ENCODE data around the gene TSPEAR.

Gene TSPEAR

GRCh38 chr21:44497703-44498126, 213.7 kb downstream of the TSPEAR start:
- no peaks in the 10 kb centered on the region for H3K4me1 ChIP-seq (ENCODE audit: control insufficient read depth in 1 of 2, insufficient read depth in 1 of 2, low read depth in 1 of 2, low read length in 1 of 2)
- H3K27ac ChIP-seq, result no peak overlapping the region
- no peak for TF ChIP-seq CTCF (IDR thresholded peaks at IDR 0.05)
- H3K4me3 ChIP-seq (ENCODE audit: low read depth in 1 of 2, low read length in 1 of 2), result no peak overlapping the region
- H3K36me3 ChIP-seq, result no peaks in the 10 kb centered on the region
- H3K27me3 ChIP-seq, result peaks cover 26% of the 10 kb centered on the region
- H3K9me3 ChIP-seq, result peaks cover 3% of the 10 kb centered on the region

GRCh38 chr21:44496564-44497550, 214.5 kb downstream of the TSPEAR start:
- H3K4me3 ChIP-seq (ENCODE audit: low read depth in 1 of 2, low read length in 1 of 2), result no peak overlapping the region
- no peaks in the 10 kb centered on the region for H3K36me3 ChIP-seq
- peaks cover 3% of the 10 kb centered on the region for H3K9me3 ChIP-seq
- H3K4me1 ChIP-seq (ENCODE audit: control insufficient read depth in 1 of 2, insufficient read depth in 1 of 2, low read depth in 1 of 2, low read length in 1 of 2), result no peaks in the 10 kb centered on the region
- no peak for TF ChIP-seq CTCF (IDR thresholded peaks at IDR 0.05)
- no peak overlapping the region for H3K27ac ChIP-seq
- H3K27me3 ChIP-seq, result peaks cover 25% of the 10 kb centered on the region

GRCh38 chr21:44495611-44496563, 215.5 kb downstream of the TSPEAR start:
- no peak for TF ChIP-seq CTCF (IDR thresholded peaks at IDR 0.05)
- Histone ChIP-seq H3K27ac (no peak overlapping the region), H3K36me3 (no peaks in the 10 kb centered on the region), H3K9me3 (peaks cover 3% of the 10 kb centered on the region), H3K4me1 (ENCODE audit: control insufficient read depth in 1 of 2, insufficient read depth in 1 of 2, low read depth in 1 of 2, low read length in 1 of 2) (no peaks in the 10 kb centered on the region), H3K27me3 (peaks cover 25% of the 10 kb centered on the region), H3K4me3 (ENCODE audit: low read depth in 1 of 2, low read length in 1 of 2) (no peak overlapping the region)

GRCh38 chr21:44494956-44495355, 216.4 kb downstream of the TSPEAR start:
- Histone ChIP-seq H3K27me3 (peaks cover 30% of the 10 kb centered on the region), H3K9me3 (peaks cover 3% of the 10 kb centered on the region), H3K36me3 (no peaks in the 10 kb centered on the region), H3K4me3 (ENCODE audit: low read depth in 1 of 2, low read length in 1 of 2) (no peak overlapping the region), H3K27ac (no peak overlapping the region), H3K4me1 (ENCODE audit: control insufficient read depth in 1 of 2, insufficient read depth in 1 of 2, low read depth in 1 of 2, low read length in 1 of 2) (no peaks in the 10 kb centered on the region)
- TF ChIP-seq CTCF (IDR thresholded peaks at IDR 0.05), result no peak

GRCh38 chr21:44494418-44494817, 217.0 kb downstream of the TSPEAR start:
- TF ChIP-seq CTCF (IDR thresholded peaks at IDR 0.05), result no peak
- H3K4me1 ChIP-seq (ENCODE audit: control insufficient read depth in 1 of 2, insufficient read depth in 1 of 2, low read depth in 1 of 2, low read length in 1 of 2), result no peaks in the 10 kb centered on the region
- H3K4me3 ChIP-seq (ENCODE audit: low read depth in 1 of 2, low read length in 1 of 2), result no peak overlapping the region
- H3K27ac ChIP-seq, result no peak overlapping the region
- peaks cover 31% of the 10 kb centered on the region for H3K27me3 ChIP-seq
- H3K36me3 ChIP-seq, result no peaks in the 10 kb centered on the region
- peaks cover 3% of the 10 kb centered on the region for H3K9me3 ChIP-seq

Measured in neutrophil (primary cell).